SK-N-SH (cell line): ENCODE measurements around the gene CASKIN1. TPM values are rescaled to one million over a fixed set of nuclear protein-coding genes. Genes with fewer than 3 reads are reported as not detected.

Experiments
- CTCF ChIA-PET: fragments of 300-600, 350-600 bp; formaldehyde crosslinking; extraction: SDS; loops from one replicate; lab custom pipeline; 2021; lab: Yijun Ruan, JAX
- POLR2A ChIA-PET: fragments of 350-600 bp; sonication (Branson Sonifier 250); formaldehyde crosslinking; extraction: SDS; loops from one replicate; lab custom pipeline; 2020; ENCODE audit warnings: antibody characterized with exemption, inconsistent platforms; lab: Yijun Ruan, JAX
- DNase-seq: peaks from one replicate; pipeline ENCODE4 v3.0.0; 2012
- H2AFZ ChIP-seq: fragments of 200-600 bp; sonication (generic); 2 replicates; pipeline ENCODE4 v1.8.1; 2016; ENCODE audit warnings: antibody characterized with exemption, mild to moderate bottlenecking, low read depth
- H3F3A ChIP-seq: fragments of 200-600 bp; sonication (generic); replicated peaks from 2 replicates; pipeline ENCODE3; 2016; ENCODE audit warnings: antibody characterized with exemption, mild to moderate bottlenecking; ENCODE audit not compliant: insufficient read depth
- H3K27ac ChIP-seq, 2 experiments: fragments of 200-500 bp in 1 of 2; fragments of 200-600 bp in 1 of 2; sonication (Bioruptor generic) in 1 of 2; sonication (generic), shearing (Covaris generic) in 1 of 2; 2 replicates each; pipeline versions ENCODE4 v1.5.1 to v1.6.1; 2014 to 2016; ENCODE audit warnings: low read depth in 2 of 2, inconsistent platforms in 1 of 2, low read length in 1 of 2, mild to moderate bottlenecking in 1 of 2, mixed read lengths in 1 of 2
- H3K27me3 ChIP-seq: fragments of 200-600 bp; sonication (generic), shearing (Covaris generic); 2 replicates; pipeline ENCODE4 v1.6.1; 2016; ENCODE audit warnings: mixed run types; ENCODE audit not compliant: insufficient read depth
- H3K36me3 ChIP-seq, 2 experiments: fragments of 200-500 bp in 1 of 2; fragments of 200-600 bp in 1 of 2; sonication (Bioruptor generic) in 1 of 2; sonication (generic) in 1 of 2; replicated peaks in 1 of 2; 2 replicates each; pipeline versions ENCODE3 to v1.5.1; 2014 to 2016; ENCODE audit warnings: low read length in 1 of 2, mild to moderate bottlenecking in 1 of 2; ENCODE audit not compliant: insufficient read depth in 2 of 2, control insufficient read depth in 1 of 2
- H3K4me1 ChIP-seq, 2 experiments: fragments of 200-500 bp in 1 of 2; fragments of 200-600 bp in 1 of 2; sonication (Bioruptor generic) in 1 of 2; sonication (generic), shearing (Covaris generic) in 1 of 2; 2 replicates each; pipeline versions ENCODE4 v1.5.1 to v1.6.1; 2014 to 2016; ENCODE audit warnings: low read depth in 1 of 2, low read length in 1 of 2, mixed run types in 1 of 2; ENCODE audit not compliant: insufficient read depth in 2 of 2, control insufficient read depth in 1 of 2
- H3K4me2 ChIP-seq: fragments of 200-600 bp; sonication (generic), shearing (Covaris generic); 2 replicates; pipeline ENCODE4 v1.6.1; 2017; ENCODE audit warnings: mixed run types
- H3K4me3 ChIP-seq, 2 experiments: fragments of 200-500 bp in 1 of 2; fragments of 200-600 bp in 1 of 2; sonication (Bioruptor generic) in 1 of 2; sonication (generic), shearing (Covaris generic) in 1 of 2; 2 replicates each; pipeline versions ENCODE4 v1.5.1 to v1.8.1; 2014 to 2016; ENCODE audit warnings: low read depth in 2 of 2, inconsistent platforms in 1 of 2, low read length in 1 of 2, mild to moderate bottlenecking in 1 of 2, mixed read lengths in 1 of 2, moderate library complexity in 1 of 2
- H3K79me2 ChIP-seq: fragments of 200-600 bp; sonication (generic); 2 replicates; pipeline ENCODE4 v1.8.1; 2017; ENCODE audit warnings: mild to moderate bottlenecking; ENCODE audit not compliant: insufficient read depth
- H3K9ac ChIP-seq: fragments of 200-600 bp; sonication (generic); 2 replicates; pipeline ENCODE4 v1.6.1; 2017; ENCODE audit warnings: mixed run types
- H3K9me2 ChIP-seq: fragments of 200-600 bp; sonication (generic); 2 replicates; pipeline ENCODE4 v1.6.1; 2017; ENCODE audit warnings: mixed run types
- H3K9me3 ChIP-seq: fragments of 200-600 bp; sonication (generic); 2 replicates; pipeline ENCODE4 v1.6.1; 2017; ENCODE audit warnings: mixed run types, mild to moderate bottlenecking, moderate library complexity
- H4K20me1 ChIP-seq: fragments of 200-600 bp; sonication (generic); 2 replicates; pipeline ENCODE4 v1.6.1; 2017; ENCODE audit warnings: mild to moderate bottlenecking, mixed run types; ENCODE audit not compliant: insufficient read depth
- ELF1 ChIP-seq: IDR thresholded peaks from 2 replicates; pipeline ENCODE4 v1.4.0; 2012
- FOSL2 ChIP-seq: IDR thresholded peaks from 2 replicates; pipeline ENCODE4 v1.4.0; 2012; ENCODE audit warnings: low read depth, mild to moderate bottlenecking, moderate library complexity, borderline replicate concordance
- FOXJ3 ChIP-seq: sonication (generic); formaldehyde crosslinking; IDR thresholded peaks from 2 replicates; pipeline ENCODE4 v1.5.1; 2020; ENCODE audit warnings: mild to moderate bottlenecking, missing genetic modification reagents
- FOXM1 ChIP-seq: IDR thresholded peaks from 2 replicates; pipeline ENCODE4 v1.4.0; 2012; ENCODE audit warnings: low read depth, mild to moderate bottlenecking
- GABPA ChIP-seq: IDR thresholded peaks from 2 replicates; pipeline ENCODE4 v1.4.0; 2012; ENCODE audit warnings: low read depth, mild to moderate bottlenecking
- JUND ChIP-seq: IDR thresholded peaks from 2 replicates; pipeline ENCODE4 v1.4.0; 2012
- MXI1 ChIP-seq: IDR thresholded peaks from 2 replicates; pipeline ENCODE4 v1.6.1; 2012; ENCODE audit warnings: mild to moderate bottlenecking, low read depth, low read length, improper control_type of control experiment
- NFIC ChIP-seq: IDR thresholded peaks from 2 replicates; pipeline ENCODE4 v1.4.0; 2012; ENCODE audit warnings: borderline replicate concordance
- POLR2AphosphoS5 ChIP-seq: IDR thresholded peaks from 2 replicates; pipeline ENCODE4 v1.6.1; 2012; ENCODE audit warnings: low read depth, low read length
- RFX5 ChIP-seq: IDR thresholded peaks from 2 replicates; pipeline ENCODE4 v1.6.1; 2012; ENCODE audit warnings: mild to moderate bottlenecking, improper control_type of control experiment, low read length
- SIN3A ChIP-seq: IDR thresholded peaks from 2 replicates; pipeline ENCODE4 v1.6.1; 2012; ENCODE audit warnings: low read depth, mild to moderate bottlenecking, low read length, moderate library complexity, borderline replicate concordance
- TAF1 ChIP-seq: IDR thresholded peaks from 2 replicates; pipeline ENCODE4 v1.6.1; 2012; ENCODE audit warnings: low read depth, mild to moderate bottlenecking, low read length, moderate library complexity, borderline replicate concordance
- TCF12 ChIP-seq: IDR thresholded peaks from 2 replicates; pipeline ENCODE4 v1.4.0; 2012
- WGBS: methylation state at CpG from one replicate; pipeline ENCODE4 v1.1.6; 2017; ENCODE audit warnings: low lambda C conversion rate; 5-methylcytosine and 5-hydroxymethylcytosine counted together
- polyA plus RNA-seq, 3 experiments: library from polyadenylated mRNA; depleted of rRNA; stranded (reverse); fragments of >200 nt; gene quantifications; 2 replicates each; pipeline ENCODE4 v1.2.3, GENCODE V29; 2012
- TF ChIP-seq, protein P1 (sequence below): IDR thresholded peaks from 2 replicates; pipeline ENCODE4 v1.4.0; 2012; ENCODE audit warnings: low read depth, borderline replicate concordance
- TF ChIP-seq, protein P2 (sequence below): fragments of 150-350 bp; IDR thresholded peaks from 2 replicates; pipeline ENCODE4 v1.6.1; 2017; ENCODE audit warnings: antibody characterized with exemption, low read length, low read depth, borderline replicate concordance
- TF ChIP-seq, protein P3 (sequence below): IDR thresholded peaks from 2 replicates; pipeline ENCODE4 v1.4.0; 2012; ENCODE audit warnings: low read depth, borderline replicate concordance
- TF ChIP-seq, protein P4 (sequence below): IDR thresholded peaks from 2 replicates; pipeline ENCODE4; 2012

Gene CASKIN1
- polyA plus RNA-seq, 1 of the 3 experiments (the other 2 are of a cell fraction): 1.7 TPM

DNA sequence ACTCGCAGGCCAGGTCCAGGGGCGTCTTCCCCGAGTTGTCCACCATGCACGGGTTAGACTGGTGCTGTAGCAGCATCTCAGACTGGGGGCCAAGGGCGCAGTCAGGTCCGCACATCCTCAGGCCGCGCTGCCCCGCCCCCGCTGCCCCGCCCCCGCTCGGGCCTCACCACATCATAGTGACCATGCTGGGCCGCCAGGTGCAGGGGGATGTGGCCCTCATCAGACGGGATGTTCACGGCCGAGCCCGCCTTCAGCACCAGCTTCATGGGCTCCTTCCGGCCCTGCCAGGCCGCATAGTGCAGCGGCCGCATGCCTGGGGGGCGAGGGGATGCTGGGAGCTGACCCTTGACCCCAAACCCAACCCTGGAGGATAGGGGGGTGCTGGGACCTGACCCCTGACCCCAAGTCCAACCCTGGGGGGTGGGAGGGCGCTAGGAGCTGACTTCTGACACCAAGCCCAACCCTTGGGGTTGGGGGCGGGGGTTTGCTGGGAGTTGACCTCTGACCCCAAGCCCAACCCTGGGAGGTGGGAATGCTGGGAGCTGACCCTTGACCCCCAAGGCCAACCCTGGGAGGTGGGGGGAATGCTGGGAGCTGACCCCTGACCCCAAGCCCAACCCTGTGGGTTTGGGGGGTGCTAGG, 7.0 kb downstream of the CASKIN1 start:
- Histone ChIP-seq H3K27me3 (no peaks in the 10 kb centered on the region), H3F3A (no peaks in the 10 kb centered on the region), H3K36me3 (no peaks in the 10 kb centered on the region), H3K9ac (no peak overlapping the region), H3K9me3 (no peaks in the 10 kb centered on the region), H3K9me2 (no peaks in the 10 kb centered on the region), H2AFZ (no peak overlapping the region), H3K4me1 (peaks cover 0 to 2% of the 10 kb centered on the region in 2 experiments; a peak in 1 of 4 replicates), H3K4me3 (no peak overlapping the region), H3K4me2 (no peak overlapping the region), H4K20me1 (no peaks in the 10 kb centered on the region), H3K79me2 (no peaks in the 10 kb centered on the region), H3K27ac (no peak overlapping the region)
- ChIA-PET CTCF (no interaction called here), POLR2A (no interaction called here)
- TF ChIP-seq NFIC: no peak
- 93% methylated on average over 10 of the region's 25 CpGs for WGBS
- DNase-seq: no peak

DNA sequence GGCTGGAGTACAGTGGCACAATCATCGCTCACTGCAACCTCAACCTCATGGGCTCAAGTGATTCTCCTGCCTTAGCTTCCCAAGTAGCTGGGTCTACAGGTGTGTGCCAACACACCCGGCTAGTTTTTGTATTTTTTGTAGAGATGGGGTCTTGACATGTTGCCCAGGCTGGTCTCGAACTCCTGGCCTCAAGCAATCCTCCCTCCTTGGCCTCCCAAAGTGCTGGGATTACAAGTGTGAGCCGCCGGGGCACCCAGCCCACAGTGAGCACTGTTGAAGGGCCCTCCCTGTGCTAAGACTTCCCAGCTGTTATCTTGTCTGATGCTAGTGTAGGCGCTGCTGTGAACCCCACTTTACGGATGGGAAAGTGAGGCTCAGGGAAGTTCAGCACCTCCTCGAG, 8.0 kb downstream of the CASKIN1 start:
- CTCF ChIA-PET: interaction anchor here (0.6 kb wide), 1 partner anchor 16 kb away, joined by 3 read pairs; no protein-coding TSS in a partner anchor
- H3K27me3 ChIP-seq: no peaks in the 10 kb centered on the region
- no peak overlapping the region for H2AFZ ChIP-seq
- DNase-seq: no peak
- WGBS: 82% methylated on average over 7 of the region's 8 CpGs
- H3K79me2 ChIP-seq: no peaks in the 10 kb centered on the region
- TF ChIP-seq SIN3A (no peak), POLR2AphosphoS5 (no peak), FOXJ3 (CRISPR knock-in tag) (no peak), MXI1 (no peak)
- TF ChIP-seq, protein P1, sequence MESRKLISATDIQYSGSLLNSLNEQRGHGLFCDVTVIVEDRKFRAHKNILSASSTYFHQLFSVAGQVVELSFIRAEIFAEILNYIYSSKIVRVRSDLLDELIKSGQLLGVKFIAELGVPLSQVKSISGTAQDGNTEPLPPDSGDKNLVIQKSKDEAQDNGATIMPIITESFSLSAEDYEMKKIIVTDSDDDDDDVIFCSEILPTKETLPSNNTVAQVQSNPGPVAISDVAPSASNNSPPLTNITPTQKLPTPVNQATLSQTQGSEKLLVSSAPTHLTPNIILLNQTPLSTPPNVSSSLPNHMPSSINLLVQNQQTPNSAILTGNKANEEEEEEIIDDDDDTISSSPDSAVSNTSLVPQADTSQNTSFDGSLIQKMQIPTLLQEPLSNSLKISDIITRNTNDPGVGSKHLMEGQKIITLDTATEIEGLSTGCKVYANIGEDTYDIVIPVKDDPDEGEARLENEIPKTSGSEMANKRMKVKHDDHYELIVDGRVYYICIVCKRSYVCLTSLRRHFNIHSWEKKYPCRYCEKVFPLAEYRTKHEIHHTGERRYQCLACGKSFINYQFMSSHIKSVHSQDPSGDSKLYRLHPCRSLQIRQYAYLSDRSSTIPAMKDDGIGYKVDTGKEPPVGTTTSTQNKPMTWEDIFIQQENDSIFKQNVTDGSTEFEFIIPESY: no peak
- H3K9ac ChIP-seq: no peak overlapping the region
- H4K20me1 ChIP-seq: no peaks in the 10 kb centered on the region
- H3K4me3 ChIP-seq: no peak overlapping the region
- H3K4me1 ChIP-seq: no peaks in the 10 kb centered on the region
- H3K9me3 ChIP-seq: no peaks in the 10 kb centered on the region
- H3K27ac ChIP-seq: no peak overlapping the region
- H3K36me3 ChIP-seq: no peaks in the 10 kb centered on the region
- POLR2A ChIA-PET: interaction anchor here (0.6 kb wide), 1 partner anchor 133 kb away, joined by 3 read pairs; no protein-coding TSS in a partner anchor
- H3K9me2 ChIP-seq: no peaks in the 10 kb centered on the region
- no peak overlapping the region for H3K4me2 ChIP-seq
- no peaks in the 10 kb centered on the region for H3F3A ChIP-seq

DNA sequence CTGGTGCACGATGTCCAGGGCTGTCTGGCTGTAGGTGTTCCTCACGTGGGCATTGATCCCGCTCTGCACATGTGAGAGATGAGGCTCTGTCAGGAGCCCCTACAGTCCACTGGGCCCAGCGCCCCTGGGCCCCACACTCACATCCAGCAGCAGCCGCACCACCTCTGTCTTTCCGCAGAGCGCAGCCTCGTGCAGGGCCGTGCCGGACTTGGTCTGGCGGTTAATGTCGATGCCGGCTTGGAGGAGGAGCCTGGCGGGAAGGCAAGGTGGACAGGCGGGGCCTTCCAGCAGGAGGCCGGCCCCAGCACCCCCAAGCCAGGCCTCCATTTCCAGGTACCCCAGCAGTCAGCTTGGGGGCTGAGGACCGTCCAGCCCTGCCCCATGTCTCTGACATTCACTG, 9.2 kb downstream of the CASKIN1 start:
- TF ChIP-seq, protein P2, sequence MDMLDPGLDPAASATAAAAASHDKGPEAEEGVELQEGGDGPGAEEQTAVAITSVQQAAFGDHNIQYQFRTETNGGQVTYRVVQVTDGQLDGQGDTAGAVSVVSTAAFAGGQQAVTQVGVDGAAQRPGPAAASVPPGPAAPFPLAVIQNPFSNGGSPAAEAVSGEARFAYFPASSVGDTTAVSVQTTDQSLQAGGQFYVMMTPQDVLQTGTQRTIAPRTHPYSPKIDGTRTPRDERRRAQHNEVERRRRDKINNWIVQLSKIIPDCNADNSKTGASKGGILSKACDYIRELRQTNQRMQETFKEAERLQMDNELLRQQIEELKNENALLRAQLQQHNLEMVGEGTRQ: no peak
- TF ChIP-seq TCF12 (no peak), TAF1 (no peak), RFX5 (no peak), ELF1 (no peak), GABPA (no peak), POLR2AphosphoS5 (no peak), NFIC (no peak), FOXM1 (no peak), JUND (no peak), MXI1 (no peak), FOSL2 (no peak)
- TF ChIP-seq, protein P3, sequence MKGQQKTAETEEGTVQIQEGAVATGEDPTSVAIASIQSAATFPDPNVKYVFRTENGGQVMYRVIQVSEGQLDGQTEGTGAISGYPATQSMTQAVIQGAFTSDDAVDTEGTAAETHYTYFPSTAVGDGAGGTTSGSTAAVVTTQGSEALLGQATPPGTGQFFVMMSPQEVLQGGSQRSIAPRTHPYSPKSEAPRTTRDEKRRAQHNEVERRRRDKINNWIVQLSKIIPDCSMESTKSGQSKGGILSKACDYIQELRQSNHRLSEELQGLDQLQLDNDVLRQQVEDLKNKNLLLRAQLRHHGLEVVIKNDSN: no peak
- TF ChIP-seq, protein P4, sequence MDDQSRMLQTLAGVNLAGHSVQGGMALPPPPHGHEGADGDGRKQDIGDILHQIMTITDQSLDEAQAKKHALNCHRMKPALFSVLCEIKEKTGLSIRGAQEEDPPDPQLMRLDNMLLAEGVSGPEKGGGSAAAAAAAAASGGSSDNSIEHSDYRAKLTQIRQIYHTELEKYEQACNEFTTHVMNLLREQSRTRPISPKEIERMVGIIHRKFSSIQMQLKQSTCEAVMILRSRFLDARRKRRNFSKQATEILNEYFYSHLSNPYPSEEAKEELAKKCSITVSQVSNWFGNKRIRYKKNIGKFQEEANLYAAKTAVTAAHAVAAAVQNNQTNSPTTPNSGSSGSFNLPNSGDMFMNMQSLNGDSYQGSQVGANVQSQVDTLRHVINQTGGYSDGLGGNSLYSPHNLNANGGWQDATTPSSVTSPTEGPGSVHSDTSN: no peak
- no peaks in the 10 kb centered on the region for H3K4me1 ChIP-seq
- no peaks in the 10 kb centered on the region for H3K9me3 ChIP-seq
- POLR2A ChIA-PET: no interaction called here
- 92% methylated on average over 14 of the region's 17 CpGs for WGBS
- H3K9me2 ChIP-seq: no peaks in the 10 kb centered on the region
- no peak overlapping the region for H3K9ac ChIP-seq
- CTCF ChIA-PET: no interaction called here
- no peaks in the 10 kb centered on the region for H3F3A ChIP-seq
- H3K4me2 ChIP-seq: no peak overlapping the region
- H3K36me3 ChIP-seq: no peaks in the 10 kb centered on the region
- no peak for DNase-seq
- H4K20me1 ChIP-seq: no peaks in the 10 kb centered on the region
- H3K79me2 ChIP-seq: no peaks in the 10 kb centered on the region
- H3K4me3 ChIP-seq: no peak overlapping the region
- H3K27me3 ChIP-seq: no peaks in the 10 kb centered on the region
- no peak overlapping the region for H3K27ac ChIP-seq
- H2AFZ ChIP-seq: no peak overlapping the region
